Measurements from ENCODE around the gene GRK5.
A peak's percentile ranks its signal among the peaks of the same experiment; 100 is the strongest.
"Not testable (repeated sequence)": the region's sequence is repeated elsewhere in the genome, so short reads cannot be mapped to it uniquely, and the experiment has no call there.

The GRK5 gene

GRCh38 chr10:119252470-119253151, 45.2 kb downstream of the GRK5 start:
- DNase-seq, result no peak

DNA sequence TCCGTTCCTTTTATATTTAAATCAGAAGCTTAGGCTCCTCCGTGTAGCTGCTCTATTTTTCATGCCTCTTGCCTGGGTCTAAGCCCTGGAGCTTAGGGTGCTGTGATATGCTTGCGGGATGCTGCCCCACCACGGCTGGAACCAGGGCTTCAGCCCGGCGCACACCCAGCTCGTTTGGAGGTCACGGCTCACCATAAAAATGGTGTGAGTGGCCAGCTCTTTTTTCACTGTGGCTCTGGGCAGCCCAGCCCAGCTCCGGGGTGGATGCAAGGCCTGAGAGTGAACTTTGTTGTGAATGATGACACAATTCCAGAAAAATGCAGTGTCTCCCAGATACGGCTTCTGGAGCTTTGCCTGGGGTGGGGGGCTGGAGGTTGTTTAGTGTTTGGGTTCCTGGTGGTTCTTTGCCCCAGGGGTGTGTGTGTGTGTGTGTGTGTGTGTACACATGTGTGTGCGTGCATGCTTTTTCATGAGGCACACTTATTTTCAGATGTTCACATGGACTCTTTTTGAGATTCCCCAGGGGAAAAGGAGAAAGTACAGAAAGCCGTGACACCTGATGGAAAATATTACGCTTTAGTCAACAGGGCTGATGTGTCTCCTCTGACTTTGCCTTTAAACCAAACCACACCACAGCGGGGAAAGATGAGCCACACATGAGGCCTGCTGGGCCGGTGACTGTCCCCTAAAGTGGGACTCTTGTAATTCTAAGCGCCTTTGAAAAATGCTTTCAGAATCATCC, 46.2 kb downstream of the GRK5 start:
- DNase-seq, result no peak

DNA sequence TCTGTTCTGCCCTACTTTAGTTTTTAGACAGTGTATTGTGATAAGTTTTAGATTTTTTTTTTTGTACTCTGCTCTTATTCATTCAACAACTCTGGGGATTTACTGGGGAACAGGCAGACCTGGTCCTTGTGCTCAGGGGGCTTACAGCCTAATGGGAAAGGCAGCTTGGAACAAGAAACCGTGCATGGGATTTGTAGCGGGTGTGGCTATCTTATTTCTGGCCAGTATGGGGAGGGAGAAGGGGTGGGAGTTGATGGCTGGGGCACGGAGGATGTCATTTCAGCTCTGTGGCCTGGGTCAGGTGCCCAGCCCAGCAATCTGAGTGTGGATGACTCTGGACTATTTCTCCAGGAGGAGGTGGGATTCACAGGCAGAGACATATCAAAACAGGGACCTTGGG, 47.0 kb downstream of the GRK5 start:
- no peak for DNase-seq

- no peak for DNase-seq
Observed at GRCh38 chr10:119256030-119256429, 48.7 kb downstream of the GRK5 start.

GRCh38 chr10:119256897-119257296, 49.5 kb downstream of the GRK5 start:
- DNase-seq, result no peak

DNA sequence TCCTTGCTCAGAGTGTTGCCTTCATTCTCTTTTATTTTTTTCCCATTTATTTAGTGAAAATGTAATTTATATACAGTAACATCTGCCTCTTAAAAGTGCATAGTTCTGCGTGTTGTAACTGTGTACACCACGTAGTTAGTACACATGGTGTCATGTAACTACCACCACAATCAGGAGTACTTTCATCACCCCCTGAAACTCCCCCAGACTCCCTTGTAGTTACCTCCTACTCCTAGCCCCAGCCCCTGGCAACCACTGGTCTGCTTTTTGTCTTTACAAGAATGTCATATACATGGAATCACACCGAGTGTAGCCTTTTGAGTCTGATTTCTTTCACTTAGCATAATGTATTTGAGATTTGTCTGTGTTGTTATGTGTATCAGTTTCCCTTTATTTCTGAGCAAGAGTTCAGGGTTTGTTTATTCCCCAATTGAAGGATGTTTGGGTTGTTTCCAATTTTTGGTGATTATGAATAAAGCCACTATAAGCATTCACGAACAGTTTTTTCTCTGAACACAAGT, 50.6 kb downstream of the GRK5 start:
- no peak for DNase-seq

- no peak for DNase-seq
Observed at GRCh38 chr10:119259345-119259744, 52.0 kb downstream of the GRK5 start.

DNA sequence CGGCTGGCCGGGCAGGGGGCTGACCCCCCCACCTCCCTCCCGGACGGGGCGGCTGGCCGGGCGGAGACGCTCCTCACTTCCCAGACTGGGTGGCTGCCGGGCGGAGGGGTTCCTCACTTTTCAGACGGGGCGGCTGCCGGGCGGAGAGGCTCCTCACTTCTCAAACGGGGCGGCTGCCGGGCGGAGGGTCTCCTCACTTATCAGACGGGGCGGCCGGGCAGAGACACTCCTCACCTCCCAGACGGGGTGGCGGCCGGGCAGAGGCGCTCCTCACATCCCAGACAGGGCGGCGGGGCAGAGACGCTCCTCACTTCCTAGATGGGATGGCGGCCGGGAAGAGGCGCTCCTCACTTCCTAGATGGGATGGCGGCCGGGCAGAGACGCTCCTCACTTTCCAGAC, 53.6 kb downstream of the GRK5 start:
- not testable (repeated sequence) for DNase-seq

- peak; percentile 39 for DNase-seq
Observed at GRCh38 chr10:119263951-119264617, 56.7 kb downstream of the GRK5 start.

- DNase-seq, result no peak
Observed at GRCh38 chr10:119265691-119266090, 58.3 kb downstream of the GRK5 start.

DNA sequence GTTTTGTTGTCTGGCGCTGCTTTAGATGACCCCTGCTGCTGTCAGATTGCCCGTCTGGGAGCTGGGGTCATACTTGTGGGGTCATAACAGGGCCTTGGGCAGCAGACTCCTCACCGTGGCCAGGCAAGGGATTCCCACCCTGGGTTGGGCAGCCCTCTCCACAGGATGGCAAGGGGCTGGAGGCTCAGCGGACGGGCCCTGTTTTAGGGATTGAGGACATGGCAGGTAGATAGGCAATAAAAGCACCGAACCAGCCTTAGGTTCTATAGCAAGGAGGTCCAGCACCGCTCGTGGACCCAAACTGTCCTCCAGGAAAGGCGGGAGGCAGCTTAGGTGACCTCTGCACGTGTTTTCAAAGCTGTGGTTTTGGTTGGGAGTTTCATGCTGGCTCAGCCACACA, 60.0 kb downstream of the GRK5 start:
- no peak for DNase-seq

DNA sequence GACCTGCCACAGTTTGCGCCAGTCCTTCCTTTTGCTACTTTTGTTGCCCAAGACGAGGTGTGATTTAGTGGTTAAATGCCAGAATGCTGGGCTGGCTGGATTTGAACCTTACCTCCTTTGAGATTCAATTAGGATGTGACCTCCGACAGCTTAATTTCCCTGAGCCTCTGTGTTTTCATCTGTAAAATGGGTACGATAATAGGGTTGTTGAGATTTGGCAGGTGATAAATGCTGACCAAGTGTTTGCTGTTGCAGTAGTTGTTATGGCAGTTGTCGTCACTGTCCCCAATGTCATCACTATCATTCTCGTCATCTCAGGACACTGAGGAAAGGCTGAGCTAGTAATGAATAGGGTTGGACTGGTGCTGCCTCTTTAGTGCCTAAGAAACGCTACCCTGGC, 61.1 kb downstream of the GRK5 start:
- no peak for DNase-seq

- DNase-seq, result no peak
Observed at GRCh38 chr10:119268871-119269506, 61.6 kb downstream of the GRK5 start.

DNA sequence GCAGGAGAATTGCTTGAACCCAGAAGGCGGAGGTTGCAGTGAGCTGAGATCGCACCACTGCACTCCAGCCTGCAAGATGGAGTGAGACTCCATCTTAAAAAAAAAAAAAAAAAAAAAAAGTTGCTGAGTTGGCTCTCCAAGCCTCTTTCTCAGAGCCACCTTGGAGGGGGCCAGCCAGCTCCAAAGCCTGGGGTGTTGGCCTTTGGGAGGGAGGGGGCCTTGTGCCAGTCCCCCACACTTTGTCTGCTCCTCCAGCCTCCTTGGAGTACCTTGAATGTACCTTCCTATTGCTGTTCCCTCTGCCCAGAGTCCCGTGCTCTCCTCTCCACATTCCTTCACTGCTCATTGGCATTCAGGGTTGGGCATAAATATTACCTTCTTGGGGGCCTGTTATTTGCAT, 62.4 kb downstream of the GRK5 start:
- no peak for DNase-seq

DNA sequence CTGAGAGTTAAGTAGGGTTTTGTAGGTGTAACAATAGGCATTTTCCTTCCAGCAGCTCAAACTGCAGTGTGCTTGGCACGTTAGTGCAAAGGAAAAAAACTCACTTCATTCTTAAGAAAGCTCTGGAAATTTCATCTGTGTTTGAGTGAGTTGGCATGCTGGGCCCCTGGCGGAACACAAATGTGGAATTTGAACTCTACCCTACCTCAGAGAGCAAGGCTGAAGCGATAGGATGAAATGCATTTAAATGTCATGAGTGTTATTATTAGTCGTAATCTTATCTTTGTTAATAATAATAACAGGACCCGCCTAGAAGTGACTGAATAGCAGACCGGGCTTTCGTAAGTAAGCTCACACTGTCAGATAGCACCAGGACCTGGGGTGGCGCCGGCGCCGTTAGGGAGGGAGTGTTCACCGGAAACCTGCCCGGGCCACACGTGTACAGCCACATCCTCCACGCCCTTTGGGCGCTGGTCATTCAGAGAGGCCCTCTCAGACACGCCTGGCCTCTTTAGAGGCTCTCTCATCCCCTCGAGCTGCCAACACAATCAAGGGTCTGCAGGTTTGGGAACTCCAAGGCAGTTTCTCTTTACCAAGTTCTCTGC, 63.5 kb downstream of the GRK5 start:
- no peak for DNase-seq

DNA sequence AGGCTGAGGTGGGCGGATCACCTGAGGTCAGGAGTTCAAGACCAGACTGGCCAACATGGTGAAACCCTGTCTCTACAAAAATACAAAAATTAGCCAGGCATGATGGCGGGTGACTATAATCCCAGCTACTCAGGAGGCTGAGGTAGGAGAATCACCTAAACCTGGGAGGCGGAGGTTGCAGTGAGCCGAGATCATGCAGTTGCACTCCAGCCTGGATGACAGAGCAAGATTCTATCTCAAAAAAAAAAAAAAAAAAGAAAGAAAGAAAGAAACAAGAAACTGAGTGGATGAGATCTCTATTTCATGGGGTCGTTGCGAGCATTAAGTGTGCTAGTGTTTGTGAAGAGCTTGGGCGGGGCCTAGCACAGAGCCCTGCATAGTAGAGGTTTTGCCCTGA, 65.0 kb downstream of the GRK5 start:
- DNase-seq, result not testable (repeated sequence)

DNA sequence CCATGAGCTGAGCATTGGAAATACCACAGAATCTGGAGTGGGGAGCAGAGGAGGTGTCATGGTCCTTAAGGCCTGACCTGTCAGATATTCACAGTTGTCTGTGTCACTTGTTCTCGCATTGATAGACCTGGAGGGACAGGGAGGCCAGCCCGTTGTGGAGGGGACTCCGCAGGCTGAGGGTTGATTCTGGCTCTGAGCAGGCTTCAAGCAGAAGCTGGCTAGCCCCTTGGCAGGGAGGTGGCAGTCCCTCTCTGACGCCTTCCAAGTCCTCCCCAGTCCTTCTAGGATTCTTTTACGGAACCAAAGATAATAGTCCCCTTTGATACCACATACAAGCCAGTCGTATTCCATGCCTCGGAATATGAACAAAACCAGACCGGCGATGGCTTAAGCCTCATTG, 65.4 kb downstream of the GRK5 start:
- DNase-seq, result no peak

DNA sequence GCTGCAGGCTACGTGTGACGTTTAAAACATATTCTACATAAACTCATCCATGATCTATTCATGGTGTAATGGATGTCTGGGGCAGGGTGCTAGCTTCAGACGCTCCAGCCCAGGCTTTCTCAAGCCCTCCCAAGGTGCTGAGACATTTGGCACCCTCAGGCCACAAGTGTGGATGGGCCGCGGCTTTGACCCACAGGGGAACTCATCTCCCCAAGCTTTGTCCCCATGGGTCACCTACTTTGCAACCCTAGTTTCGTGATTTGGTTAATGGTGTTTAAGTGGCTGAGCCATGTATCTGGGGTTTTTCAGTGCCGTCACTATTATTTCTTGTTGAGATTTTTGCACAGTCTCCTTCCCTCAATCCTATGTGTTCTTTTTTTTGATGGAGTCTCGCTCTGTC, 66.0 kb downstream of the GRK5 start:
- DNase-seq, result no peak

GRCh38 chr10:119274519-119275045, 67.2 kb downstream of the GRK5 start:
- no peak for DNase-seq

GRCh38 chr10:119275085-119275484, 67.7 kb downstream of the GRK5 start:
- no peak for DNase-seq

GRCh38 chr10:119276194-119276593, 68.8 kb downstream of the GRK5 start:
- DNase-seq, result not testable (repeated sequence)

GRCh38 chr10:119278126-119278709, 70.8 kb downstream of the GRK5 start:
- DNase-seq, result no peak

All from COR-L47 (cell line).